Gastroesophageal sphincter (tissue), 3 donors: ENCODE results near the gene SLC4A5.

Source experiments
- POLR2A ChIP-seq, 2 donors: fragments of 450-650 bp; IDR thresholded peaks; one replicate each; pipeline ENCODE4 v1.6.1; 2017; ENCODE audit warnings: antibody characterized with exemption in 2 of 2, mild to moderate bottlenecking in 2 of 2, moderate library complexity in 1 of 2
- POLR2AphosphoS5 ChIP-seq: sonication (generic); formaldehyde crosslinking; IDR thresholded peaks from one replicate; pipeline ENCODE4 v1.6.1; 2017; ENCODE audit warnings: antibody characterized with exemption
- TF ChIP-seq, protein P1 (sequence below), 4 experiments: fragments of 200-600 bp in 2 of 4; fragments of 450-650 bp in 2 of 4; sonication (generic) in 1 of 4; IDR thresholded peaks; one replicate each; pipeline ENCODE4 v1.5.1; 2017 to 2019; ENCODE audit warnings: antibody characterized with exemption in 4 of 4, mild to moderate bottlenecking in 2 of 4, moderate library complexity in 2 of 4

DNA sequence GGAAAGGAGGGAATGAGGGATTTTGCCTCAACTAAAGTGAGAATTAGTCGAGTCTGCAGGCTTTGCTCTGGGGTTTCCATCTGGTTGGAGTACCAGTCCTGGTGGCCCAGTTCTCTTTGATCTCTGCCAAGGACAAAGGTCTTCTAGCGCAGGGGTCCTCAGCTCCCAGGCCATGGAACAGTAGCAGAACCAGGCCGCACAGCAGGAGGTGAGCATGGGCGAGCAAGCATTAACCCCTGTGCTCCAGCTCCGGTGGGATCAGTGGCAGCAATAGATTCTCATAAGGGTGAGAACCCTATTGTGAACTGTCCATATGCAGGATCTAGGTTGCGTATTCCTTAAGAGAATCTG lies 120.9 kb downstream of the SLC4A5 start:
- TF ChIP-seq, protein P1, sequence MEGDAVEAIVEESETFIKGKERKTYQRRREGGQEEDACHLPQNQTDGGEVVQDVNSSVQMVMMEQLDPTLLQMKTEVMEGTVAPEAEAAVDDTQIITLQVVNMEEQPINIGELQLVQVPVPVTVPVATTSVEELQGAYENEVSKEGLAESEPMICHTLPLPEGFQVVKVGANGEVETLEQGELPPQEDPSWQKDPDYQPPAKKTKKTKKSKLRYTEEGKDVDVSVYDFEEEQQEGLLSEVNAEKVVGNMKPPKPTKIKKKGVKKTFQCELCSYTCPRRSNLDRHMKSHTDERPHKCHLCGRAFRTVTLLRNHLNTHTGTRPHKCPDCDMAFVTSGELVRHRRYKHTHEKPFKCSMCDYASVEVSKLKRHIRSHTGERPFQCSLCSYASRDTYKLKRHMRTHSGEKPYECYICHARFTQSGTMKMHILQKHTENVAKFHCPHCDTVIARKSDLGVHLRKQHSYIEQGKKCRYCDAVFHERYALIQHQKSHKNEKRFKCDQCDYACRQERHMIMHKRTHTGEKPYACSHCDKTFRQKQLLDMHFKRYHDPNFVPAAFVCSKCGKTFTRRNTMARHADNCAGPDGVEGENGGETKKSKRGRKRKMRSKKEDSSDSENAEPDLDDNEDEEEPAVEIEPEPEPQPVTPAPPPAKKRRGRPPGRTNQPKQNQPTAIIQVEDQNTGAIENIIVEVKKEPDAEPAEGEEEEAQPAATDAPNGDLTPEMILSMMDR (IDR thresholded peaks at IDR 0.05) = no peak
- TF ChIP-seq POLR2AphosphoS5 = no peak
- TF ChIP-seq POLR2A (IDR thresholded peaks at IDR 0.05) = no peak
